ENCODE results near the gene QARS1.

GRCh38 chr3:49133226-49133951 lies 28.8 kb upstream of the QARS1 start:
- TF ChIP-seq CTCF (conservative IDR thresholded peaks at IDR 0.05; ENCODE audit: low read length), result no peak
- TF ChIP-seq EZH2phosphoT487 (IDR thresholded peaks at IDR 0.05; ENCODE audit: borderline replicate concordance), result no peak

Measured in Loucy (cell line).